BE2C (cell line): Measurements from ENCODE around the gene BAHCC1.

Experiments
- DNase-seq: peaks from one replicate; pipeline ENCODE4 v3.0.0-alpha.2; 2020
- H3K27me3 ChIP-seq: fragments of 250-450 bp; sonication (Bioruptor Pico); 2 replicates; pipeline ENCODE4 v1.5.1; 2020; ENCODE audit warnings: mild to moderate bottlenecking
- H3K36me3 ChIP-seq: fragments of 250-450 bp; sonication (Bioruptor Pico); 2 replicates; pipeline ENCODE4 v1.5.1; 2020; ENCODE audit warnings: mild to moderate bottlenecking
- H3K4me1 ChIP-seq: fragments of 250-450 bp; sonication (Bioruptor Pico); 2 replicates; pipeline ENCODE4 v1.5.1; 2020
- H3K4me3 ChIP-seq: 2 replicates; pipeline ENCODE4 v1.5.1; 2011; ENCODE audit warnings: low read depth, low read length
- H3K9me3 ChIP-seq: fragments of 250-450 bp; sonication (Bioruptor Pico); 2 replicates; pipeline ENCODE4 v1.5.1; 2020
- CTCF ChIP-seq: IDR thresholded peaks from 2 replicates; pipeline ENCODE4 v1.5.1; 2012; ENCODE audit warnings: mild to moderate bottlenecking, low read depth, low read length

BAHCC1 gene

GRCh38 chr17:81367171-81367570 lies 28.1 kb upstream of the BAHCC1 start:
- TF ChIP-seq CTCF = no peak
- no peaks in the 10 kb centered on the region for H3K36me3 ChIP-seq
- no peaks in the 10 kb centered on the region for H3K9me3 ChIP-seq
- H3K4me3 ChIP-seq = no peak overlapping the region
- H3K4me1 ChIP-seq = 0 out of 2 replicates have a peak, but pooled peaks cover 5% of the 10 kb centered on the region
- no peaks in the 10 kb centered on the region for H3K27me3 ChIP-seq
- DNase-seq = no peak

- Histone ChIP-seq H3K9me3 (no peaks in the 10 kb centered on the region), H3K27me3 (no peaks in the 10 kb centered on the region), H3K36me3 (no peaks in the 10 kb centered on the region), H3K4me3 (no peak overlapping the region), H3K4me1 (0 out of 2 replicates have a peak, but pooled peaks cover 5% of the 10 kb centered on the region)
- TF ChIP-seq CTCF = no peak
- DNase-seq = no peak
Measured at GRCh38 chr17:81368161-81369022, 26.9 kb upstream of the BAHCC1 start.

- Histone ChIP-seq H3K27me3 (no peaks in the 10 kb centered on the region), H3K4me3 (no peak overlapping the region), H3K36me3 (no peaks in the 10 kb centered on the region), H3K9me3 (no peaks in the 10 kb centered on the region), H3K4me1 (0 out of 2 replicates have a peak, but pooled peaks cover 5% of the 10 kb centered on the region)
- no peak for DNase-seq
- TF ChIP-seq CTCF = no peak
Measured at GRCh38 chr17:81370294-81370693, 25.0 kb upstream of the BAHCC1 start.

- H3K9me3 ChIP-seq = no peaks in the 10 kb centered on the region
- peak; percentile 56 for DNase-seq
- no peaks in the 10 kb centered on the region for H3K27me3 ChIP-seq
- peak; percentile 48 for TF ChIP-seq CTCF
- H3K4me1 ChIP-seq = no peaks in the 10 kb centered on the region
- H3K4me3 ChIP-seq = no peak overlapping the region
- no peaks in the 10 kb centered on the region for H3K36me3 ChIP-seq
Measured at GRCh38 chr17:81371910-81372760, 23.1 kb upstream of the BAHCC1 start.

GRCh38 chr17:81373536-81374160 lies 21.6 kb upstream of the BAHCC1 start:
- Histone ChIP-seq H3K4me3 (no peak overlapping the region), H3K9me3 (no peaks in the 10 kb centered on the region), H3K36me3 (no peaks in the 10 kb centered on the region), H3K27me3 (no peaks in the 10 kb centered on the region), H3K4me1 (no peaks in the 10 kb centered on the region)
- TF ChIP-seq CTCF = no peak
- DNase-seq = no peak
